HG02885 (cell line): ENCODE data around the gene GDF7.

Experiments used
- ATAC-seq: cut with Tn5 transposase; IDR thresholded peaks from one replicate; pipeline ENCODE4 v1.9.1; 2021; ENCODE audit warnings: mild to moderate bottlenecking; ENCODE audit not compliant: unreplicated experiment, poor library complexity

The GDF7 gene

GRCh38 chr2:20728114-20728758, 61.3 kb downstream of the GDF7 start:
- no peak for ATAC-seq
